HG03457 (cell line): ENCODE results near the gene OR51I2.

Experiments used
- ATAC-seq: cut with Tn5 transposase; IDR thresholded peaks from one replicate; pipeline ENCODE4 v1.9.1; 2021; ENCODE audit warnings: moderate number of reproducible peaks; ENCODE audit not compliant: unreplicated experiment

OR51I2 gene, protein sequence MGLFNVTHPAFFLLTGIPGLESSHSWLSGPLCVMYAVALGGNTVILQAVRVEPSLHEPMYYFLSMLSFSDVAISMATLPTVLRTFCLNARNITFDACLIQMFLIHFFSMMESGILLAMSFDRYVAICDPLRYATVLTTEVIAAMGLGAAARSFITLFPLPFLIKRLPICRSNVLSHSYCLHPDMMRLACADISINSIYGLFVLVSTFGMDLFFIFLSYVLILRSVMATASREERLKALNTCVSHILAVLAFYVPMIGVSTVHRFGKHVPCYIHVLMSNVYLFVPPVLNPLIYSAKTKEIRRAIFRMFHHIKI

DNA sequence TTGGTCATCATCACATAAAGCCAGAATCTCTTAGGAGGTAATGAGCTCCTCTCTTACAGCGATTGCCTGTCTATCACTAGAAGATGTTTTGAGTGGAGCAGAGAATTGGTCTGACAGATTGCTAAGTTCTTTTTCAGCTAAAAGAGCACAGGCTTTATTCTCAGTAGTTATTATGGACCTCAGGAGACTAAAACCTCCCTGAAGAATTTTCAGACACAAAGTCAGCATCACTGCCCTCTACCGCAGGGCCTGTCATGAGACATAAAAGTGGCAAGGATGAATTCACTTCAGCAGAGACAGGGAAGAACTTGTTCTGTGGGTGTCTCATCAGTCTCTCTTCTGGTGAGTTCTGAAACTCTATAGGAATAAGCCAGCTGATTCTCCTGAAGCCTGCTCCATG is at the start of gene OR51I2:
Gene OR51I2 (plus strand): TSS at position 301 of the 400 bp plus-strand sequence. CDS start 4,166 bp downstream, outside the sequence.
- ATAC-seq = no peak

DNA sequence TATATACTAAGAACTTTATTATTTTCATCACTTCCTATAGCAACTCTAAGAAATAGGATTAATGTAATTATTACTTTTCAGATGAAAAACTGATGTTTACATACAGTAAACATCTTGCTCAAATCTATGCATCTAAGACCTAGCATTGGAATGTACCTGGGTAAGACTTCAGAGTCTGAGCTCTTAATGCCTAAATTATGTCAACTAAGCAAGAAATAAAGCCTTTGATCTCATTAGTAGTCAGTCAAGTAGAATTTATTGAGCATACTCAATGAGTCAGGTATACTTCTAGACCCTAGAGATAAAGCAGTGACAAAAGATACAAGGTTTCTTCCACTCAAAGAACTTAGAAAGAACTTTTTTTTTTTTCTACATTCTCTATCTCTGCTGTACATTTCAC is 44.0 kb upstream of the OR51I2 start:
- no peak for ATAC-seq

DNA sequence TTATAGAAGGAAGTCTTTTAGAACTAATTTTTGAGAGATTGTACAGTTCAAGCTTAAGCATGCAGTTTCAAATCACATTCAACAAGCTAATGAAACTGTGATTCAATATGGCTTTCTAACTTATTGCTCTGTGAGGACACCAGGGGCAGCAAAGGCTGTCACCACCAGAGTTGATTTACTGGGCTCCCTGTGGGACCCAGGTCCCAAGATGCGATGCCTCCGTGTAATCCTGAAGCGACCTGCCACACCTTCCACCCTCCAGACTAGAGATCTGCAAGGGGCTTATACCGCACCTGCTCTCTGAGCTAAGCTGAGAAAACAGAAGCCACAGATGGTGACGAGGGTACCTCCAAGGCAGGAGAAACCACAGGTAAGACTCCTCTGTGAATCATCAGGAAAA is 28.1 kb upstream of the OR51I2 start:
- no peak for ATAC-seq

DNA sequence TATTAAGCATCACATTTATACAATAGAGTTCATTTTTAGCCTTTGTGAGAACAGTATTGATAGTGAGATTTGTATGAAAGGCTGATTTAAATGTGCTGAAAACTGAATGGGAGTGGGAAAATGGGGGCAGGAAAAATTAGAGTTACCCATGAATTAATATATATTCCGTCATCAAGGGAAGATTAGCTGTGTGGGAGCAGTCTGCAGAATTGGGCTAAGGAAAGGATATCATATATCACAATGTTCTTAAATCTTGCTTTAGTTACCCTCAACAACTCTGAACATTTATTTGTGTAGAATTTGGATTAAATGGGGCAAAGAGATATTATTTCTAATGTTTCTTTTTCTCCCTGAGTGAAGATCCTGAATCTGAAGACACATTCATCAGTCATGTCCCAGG is 27.3 kb upstream of the OR51I2 start, which contains the start of gene OR51Q1:
Gene OR51Q1 (plus strand): TSS at position 301 of the 400 bp plus-strand sequence. CDS start 90 bp downstream, at position 391.
- ATAC-seq = no peak

DNA sequence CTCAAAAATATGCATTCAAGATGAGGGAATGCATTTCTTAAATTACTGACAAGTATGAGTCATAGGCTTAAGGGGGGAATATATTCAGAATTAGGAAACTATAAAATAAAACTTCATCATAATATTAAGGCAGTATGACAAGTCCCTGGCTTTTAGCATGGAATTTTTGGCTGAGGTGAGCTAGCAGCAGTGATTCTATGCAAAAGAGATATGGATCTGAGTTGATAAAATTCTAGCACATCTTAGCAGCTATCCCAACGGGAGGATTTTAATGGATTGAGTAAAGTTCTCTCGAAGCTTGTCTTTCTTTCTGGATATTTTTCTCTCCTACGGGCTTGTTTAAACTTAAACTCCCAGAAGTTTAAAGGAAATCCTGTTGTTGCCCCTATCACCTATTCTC is 26.0 kb upstream of the OR51I2 start:
- ATAC-seq = no peak

DNA sequence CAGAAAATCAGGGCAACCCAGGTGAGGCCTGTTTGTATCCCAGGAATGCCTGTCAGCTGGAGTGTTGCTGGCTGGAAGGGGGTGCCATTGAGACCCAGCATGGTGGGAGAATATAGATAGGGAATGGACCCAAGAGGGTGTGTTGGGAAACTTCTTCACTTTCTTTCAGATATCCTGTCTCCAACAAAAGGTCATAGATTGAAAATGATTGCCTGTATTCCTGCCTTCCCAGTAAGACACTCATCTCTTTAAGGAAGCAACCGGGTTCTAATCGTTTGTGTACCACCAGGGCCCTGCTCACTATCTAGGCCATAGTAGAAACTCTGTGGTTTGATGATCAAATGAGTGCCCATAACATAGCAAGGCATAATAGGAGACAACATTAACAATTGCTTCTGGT is 7.7 kb upstream of the OR51I2 start, which contains the start of gene OR51I1:
Gene OR51I1 (minus strand): TSS at position 101 of the 400 bp plus-strand sequence. CDS start 0 bp downstream, at position 101.
- ATAC-seq = no peak

DNA sequence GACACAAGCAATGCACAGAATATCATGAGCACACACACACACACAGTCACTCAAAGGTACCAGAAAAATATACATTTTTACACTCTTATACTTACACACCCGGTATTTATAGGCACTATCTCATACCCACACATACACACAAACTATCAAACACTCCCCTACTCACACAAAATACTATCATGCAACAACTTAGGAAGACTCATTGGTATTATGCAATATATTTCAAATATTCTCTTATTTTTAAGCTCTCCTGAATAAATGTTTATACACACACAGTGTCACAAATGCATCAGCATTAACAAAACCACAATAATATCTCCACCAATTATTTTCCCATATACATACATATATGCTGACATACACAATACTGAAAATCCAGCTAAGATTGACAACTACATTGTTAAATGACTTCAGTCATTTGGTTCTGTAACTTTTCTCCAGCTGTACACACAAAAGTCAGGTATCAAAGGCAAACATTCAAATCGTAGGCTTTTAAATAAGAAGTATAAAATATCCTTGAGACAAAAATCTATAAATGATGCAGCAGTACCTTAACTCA is 5.2 kb upstream of the OR51I2 start:
- no peak for ATAC-seq

DNA sequence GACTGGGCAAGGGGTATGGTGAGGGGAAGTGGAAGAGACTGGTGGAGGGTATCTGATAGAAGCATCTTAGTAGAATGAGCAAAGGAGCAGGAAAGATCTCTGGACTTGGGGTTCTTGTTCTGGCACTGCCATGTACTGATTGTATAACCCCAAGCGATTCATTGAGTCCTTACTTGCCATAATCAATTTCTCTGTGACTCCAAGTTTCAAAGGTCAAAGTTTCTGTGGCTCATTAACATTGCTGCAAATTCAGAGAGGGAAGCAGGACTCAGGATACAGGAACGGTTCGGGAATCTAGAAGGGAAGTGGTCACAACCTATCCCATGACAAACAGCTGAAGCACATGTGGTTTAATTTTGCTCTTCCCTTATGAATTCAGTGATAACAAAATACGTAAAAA is 309 bp downstream of the OR51I2 start:
- no peak for ATAC-seq

DNA sequence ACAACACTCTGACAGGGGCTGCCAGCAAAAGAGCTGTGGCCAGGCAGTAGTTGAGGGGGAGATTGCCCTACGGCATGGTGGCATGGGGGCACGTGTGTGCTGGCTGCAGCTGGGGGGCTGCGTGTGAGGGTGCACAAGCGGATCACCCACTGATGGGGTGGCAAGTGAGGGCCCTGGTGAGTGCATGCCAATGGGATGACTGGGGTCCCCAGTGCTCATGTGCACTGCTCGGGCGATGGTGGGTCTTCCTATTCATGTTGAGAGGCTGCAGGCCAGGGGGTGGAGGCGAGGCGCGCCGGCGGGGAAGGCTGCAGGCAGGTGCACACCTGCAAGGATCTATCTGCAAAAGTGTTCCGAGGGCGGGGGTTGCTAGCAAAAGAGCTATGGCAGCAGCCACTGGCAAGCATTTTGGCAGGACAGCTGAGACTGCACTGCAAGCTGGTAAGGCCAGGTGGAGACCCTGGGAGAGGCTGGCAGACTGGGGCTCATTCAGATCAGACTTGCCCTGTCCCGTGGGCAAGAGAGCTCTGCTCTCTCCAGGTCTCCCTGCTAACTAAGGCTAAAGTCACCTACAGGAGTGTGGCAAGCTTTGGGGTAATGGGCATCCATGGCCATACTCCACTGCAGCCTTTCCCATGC is 12.0 kb downstream of the OR51I2 start:
- no peak for ATAC-seq

DNA sequence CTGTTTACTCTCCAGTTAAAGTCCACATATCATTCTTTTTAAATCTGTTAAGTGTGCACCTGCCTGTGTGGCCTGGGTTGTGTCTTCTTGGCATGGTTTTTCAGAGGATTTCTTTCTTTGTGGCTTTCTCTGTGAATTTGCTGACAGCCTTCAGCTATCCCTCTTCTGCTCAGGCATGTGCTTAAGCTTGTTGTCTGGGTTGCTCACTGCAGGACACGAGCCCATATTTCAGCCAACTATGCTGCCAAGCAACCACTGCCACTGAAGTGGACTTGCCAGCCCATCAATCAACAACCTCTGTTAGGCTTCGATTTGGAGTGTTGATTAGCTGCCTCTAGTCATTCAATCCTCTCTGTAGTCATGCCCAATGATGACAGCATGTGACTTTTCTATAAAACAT is 18.4 kb downstream of the OR51I2 start:
- no peak for ATAC-seq

DNA sequence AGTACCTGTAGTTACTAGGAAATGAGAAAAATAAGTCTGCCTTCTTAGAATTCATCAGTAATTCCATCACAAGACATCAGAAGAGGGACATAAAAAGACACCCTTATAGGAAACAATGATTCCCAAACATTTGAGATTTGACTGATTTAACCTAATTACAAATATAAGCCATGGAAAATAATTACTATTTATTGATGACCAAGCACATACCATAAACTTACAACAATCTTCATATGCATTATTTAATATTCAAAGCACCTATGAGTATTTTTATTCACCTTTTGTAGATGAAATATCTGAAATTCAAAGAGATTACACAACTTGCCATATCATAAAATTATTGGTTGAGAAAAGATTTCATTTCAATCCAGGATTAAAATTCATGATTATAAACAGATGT is 24.8 kb downstream of the OR51I2 start:
- ATAC-seq = no peak

DNA sequence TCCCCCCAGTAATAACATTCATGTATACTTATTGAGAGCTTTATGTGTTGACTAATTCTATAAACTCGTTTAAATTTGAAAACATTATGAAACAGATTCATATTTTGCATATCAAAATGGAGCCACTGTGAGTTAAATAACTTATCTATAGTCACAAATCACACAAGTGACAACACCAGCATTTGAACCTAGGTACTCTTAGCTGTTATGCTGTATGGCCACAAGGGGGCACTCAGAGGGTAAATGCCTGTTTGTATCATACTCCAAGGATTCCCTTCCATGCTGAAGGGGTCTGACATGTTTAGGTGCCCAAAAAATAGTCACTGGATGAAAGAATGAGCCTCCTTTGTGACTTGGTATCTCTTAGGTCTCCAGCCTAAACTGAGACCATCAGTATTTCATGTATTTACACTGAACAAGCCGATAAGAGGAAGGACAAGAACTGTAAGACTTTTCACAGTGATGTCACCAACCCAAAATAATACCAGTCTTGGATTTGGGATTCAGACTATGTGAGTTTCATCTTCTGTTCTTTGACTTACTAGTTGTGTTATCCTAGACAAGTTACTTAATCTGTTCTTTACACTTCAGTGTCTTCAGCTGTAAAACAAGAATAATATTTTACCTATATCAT is 27.2 kb downstream of the OR51I2 start:
- no peak for ATAC-seq

DNA sequence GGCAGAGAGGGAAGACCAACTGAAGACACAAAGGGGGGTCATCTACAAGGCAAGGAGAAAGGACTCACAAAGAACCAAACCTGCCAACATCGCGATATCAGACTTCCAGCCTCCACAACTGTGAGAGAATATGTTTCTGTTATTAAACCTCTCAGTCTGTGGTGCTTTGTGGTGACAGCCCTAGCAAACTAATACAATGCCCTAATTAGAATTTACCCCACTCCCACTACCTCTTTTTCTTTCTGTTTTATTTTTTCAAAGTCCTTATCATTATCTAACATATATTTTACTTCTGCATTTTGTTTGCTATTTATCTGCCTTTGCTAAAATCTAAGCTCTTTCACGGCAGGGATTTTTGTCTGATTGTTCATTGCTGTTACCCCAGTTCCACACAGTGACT is 36.9 kb downstream of the OR51I2 start:
- ATAC-seq = no peak

DNA sequence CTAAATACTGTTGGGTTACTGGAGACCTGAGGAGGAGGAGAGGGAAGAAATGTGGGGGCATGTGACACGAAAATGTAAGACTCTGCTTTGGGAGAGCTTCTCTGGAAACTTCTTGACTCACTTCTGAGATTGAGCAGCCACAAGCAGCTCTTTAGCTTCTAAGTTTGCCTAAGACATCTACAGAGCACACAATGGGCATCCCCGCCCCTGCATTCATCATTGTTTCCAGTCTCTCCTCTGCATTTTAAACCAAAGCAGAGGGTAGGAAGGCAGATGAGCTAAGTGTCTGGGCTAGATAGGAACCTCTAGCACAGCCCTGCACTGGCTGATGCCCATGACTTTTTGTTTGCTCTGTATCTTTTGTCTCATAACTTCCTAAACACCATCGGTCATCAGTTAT is 37.3 kb downstream of the OR51I2 start:
- no peak for ATAC-seq

DNA sequence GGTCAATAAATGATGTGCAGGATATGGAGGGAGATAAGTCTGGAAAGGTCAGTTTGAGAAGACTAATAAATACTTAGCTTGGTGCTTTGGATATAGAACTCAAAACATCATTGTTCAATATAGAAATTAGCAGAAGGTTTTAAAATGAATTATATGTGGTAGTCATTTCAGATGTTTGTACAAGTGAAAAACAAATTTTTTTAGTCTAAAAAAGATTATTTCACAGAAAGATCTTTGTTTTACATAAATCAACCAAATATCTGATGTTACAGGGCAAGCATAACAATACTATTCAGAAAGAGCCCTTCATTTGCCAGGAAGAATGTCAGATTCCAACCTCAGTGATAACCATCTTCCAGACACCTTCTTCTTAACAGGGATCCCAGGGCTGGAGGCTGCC is 39.3 kb downstream of the OR51I2 start, which contains the start of gene OR52D1:
Gene OR52D1 (plus strand): TSS at position 301 of the 400 bp plus-strand sequence. CDS start 22 bp downstream, at position 323.
- ATAC-seq = no peak

DNA sequence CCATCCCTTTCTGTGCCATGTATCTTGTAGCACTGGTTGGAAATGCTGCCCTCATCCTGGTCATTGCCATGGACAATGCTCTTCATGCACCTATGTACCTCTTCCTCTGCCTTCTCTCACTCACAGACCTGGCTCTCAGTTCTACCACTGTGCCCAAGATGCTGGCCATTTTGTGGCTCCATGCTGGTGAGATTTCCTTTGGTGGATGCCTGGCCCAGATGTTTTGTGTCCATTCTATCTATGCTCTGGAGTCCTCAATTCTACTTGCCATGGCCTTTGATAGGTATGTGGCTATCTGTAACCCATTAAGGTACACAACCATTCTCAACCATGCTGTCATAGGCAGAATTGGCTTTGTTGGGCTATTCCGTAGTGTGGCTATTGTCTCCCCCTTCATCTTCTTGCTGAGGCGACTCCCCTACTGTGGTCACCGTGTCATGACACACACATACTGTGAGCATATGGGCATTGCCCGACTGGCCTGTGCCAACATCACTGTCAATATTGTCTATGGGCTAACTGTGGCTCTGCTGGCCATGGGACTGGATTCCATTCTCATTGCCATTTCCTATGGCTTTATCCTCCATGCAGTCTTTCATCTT is 39.8 kb downstream of the OR51I2 start:
- ATAC-seq = no peak

DNA sequence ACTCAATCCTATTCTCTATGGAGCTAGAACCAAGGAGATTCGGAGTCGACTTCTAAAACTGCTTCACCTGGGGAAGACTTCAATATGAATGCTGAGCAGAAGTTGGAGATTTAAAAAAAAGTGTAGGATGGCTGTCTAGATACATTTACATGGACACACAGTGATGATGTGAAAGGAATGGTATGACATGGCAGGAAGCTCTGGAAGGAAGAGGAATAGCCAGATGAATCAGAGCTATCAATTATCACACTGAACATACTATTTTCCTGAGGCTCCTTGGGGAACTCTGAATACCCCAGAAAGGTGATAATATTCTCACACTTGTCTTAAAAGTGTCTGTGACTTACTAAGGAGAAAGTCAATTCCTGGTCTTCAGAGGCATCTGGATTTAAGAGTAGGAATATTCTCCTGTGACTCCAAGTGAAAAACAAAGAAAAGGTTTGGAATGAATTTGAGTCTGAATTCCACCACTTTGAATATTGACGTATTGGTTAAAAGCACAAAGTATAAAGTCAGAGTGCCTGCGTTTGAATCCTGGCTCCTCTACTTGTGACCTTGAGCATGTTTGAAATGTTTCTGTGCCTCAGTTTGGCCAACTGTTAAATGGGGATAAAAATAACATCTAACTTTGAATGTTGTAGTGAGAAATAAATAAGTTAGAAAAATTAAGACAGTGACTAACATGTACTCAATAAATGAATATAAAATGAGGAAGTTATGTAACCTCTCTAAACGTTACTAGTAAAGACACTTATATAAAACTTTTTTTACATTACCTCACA is 40.6 kb downstream of the OR51I2 start:
- ATAC-seq = no peak

DNA sequence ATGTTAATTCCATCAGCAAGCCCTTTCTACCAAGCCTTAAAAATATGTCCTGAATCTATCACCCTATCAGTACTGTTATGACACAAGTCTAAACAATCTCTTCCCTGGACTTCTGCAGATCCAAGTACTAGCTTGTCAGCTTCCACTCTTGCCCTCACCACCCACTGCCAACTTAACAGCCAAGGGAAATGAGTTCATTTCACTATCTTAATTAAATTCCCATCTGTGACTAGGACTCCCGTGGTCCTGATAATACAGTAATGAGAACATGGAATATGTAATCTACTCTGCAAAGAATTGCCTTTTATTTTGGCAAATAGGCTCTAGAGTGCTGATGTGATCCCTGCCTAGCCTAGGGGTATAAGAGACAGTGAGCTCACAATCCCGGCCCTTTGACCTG is 50.5 kb downstream of the OR51I2 start:
- no peak for ATAC-seq

DNA sequence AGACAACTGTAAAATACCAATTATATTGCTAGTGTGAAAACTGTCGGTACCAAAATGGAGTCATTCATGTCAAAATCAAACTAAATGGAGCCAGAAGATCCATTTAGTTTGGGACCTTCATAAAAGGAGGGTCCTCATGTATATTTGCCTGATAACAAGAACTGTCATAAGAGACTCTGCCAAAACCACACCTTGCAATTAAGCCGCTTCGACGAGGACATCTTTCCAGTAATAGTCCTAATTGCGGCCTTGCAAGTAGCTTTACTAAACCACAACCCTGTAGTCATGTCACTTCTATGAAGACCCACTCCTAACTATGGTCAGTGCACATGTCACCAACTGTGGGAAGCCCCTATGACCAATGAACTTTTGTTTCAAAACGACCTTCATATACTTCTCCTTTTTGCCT is 51.3 kb downstream of the OR51I2 start:
- no peak for ATAC-seq

DNA sequence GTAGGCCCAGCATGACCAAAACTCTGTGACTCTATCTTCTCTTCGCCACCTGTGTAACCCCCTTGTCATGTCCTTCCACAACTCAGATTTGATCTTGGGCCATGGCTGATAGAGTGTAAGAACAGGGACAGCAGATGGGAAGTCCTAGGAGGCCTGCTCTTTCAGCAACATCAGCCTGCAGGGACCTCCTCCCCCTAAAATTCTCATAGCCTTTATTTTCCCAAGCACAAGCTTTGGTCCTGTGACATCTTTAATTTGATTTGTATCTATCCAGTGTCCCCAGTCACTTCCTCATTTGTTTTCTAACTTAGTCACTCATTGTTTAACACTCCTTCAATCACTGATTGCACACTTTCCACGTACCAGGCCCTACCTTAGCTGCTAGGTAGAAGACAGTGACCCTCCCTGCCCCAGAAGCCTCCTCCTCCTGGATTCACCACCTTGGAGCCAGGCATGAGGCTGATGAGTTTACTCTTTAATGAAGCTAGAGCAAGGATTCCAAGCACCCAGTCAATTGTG is 55.3 kb downstream of the OR51I2 start:
- ATAC-seq = no peak
